OCI-LY1 (cell line): ENCODE measurements around the gene DPF3.

ENCODE experiments used
- H2AFZ ChIP-seq: fragments of 200-600 bp; sonication (generic), shearing (Covaris generic); 2 replicates; pipeline ENCODE4 v1.6.0; 2014; ENCODE audit warnings: antibody characterized with exemption, mild to moderate bottlenecking, low read length
- H3F3A ChIP-seq: fragments of 200-600 bp; sonication (generic), shearing (Covaris generic); 2 replicates; pipeline ENCODE4 v1.6.0; 2014; ENCODE audit warnings: mild to moderate bottlenecking, antibody characterized with exemption, low read length, moderate library complexity; ENCODE audit not compliant: insufficient read depth
- H3K27ac ChIP-seq: fragments of 200-600 bp; sonication (generic); 2 replicates; pipeline ENCODE4 v1.5.1; 2014; ENCODE audit warnings: low read length, mixed run types, mild to moderate bottlenecking, low read depth; ENCODE audit not compliant: poor library complexity, severe bottlenecking
- H3K27me3 ChIP-seq: fragments of 200-600 bp; sonication (generic); 2 replicates; pipeline ENCODE4 v1.6.0; 2014; ENCODE audit warnings: antibody characterized with exemption, mild to moderate bottlenecking, low read length, moderate library complexity; ENCODE audit not compliant: insufficient read depth
- H3K36me3 ChIP-seq: fragments of 200-600 bp; sonication (generic); 2 replicates; pipeline ENCODE4 v1.6.1; 2014; ENCODE audit warnings: mild to moderate bottlenecking, antibody characterized with exemption, low read length, moderate library complexity, mixed read lengths; ENCODE audit not compliant: insufficient read depth
- H3K4me1 ChIP-seq: fragments of 200-600 bp; sonication (generic); 2 replicates; pipeline ENCODE4 v1.5.1; 2014; ENCODE audit warnings: mild to moderate bottlenecking, low read length, moderate library complexity; ENCODE audit not compliant: insufficient read depth, severe bottlenecking
- H3K4me2 ChIP-seq: fragments of 200-600 bp; sonication (generic), shearing (Covaris generic); 2 replicates; pipeline ENCODE4 v1.6.1; 2014; ENCODE audit warnings: low read length
- H3K4me3 ChIP-seq: fragments of 200-600 bp; sonication (generic); 2 replicates; pipeline ENCODE4 v1.5.1; 2014; ENCODE audit warnings: low read length, low read depth, mild to moderate bottlenecking, mixed read lengths; ENCODE audit not compliant: poor library complexity, severe bottlenecking
- H3K79me2 ChIP-seq: fragments of 200-600 bp; shearing (Covaris generic); 2 replicates; pipeline ENCODE4 v1.6.1; 2016; ENCODE audit warnings: mixed run types, low read length, mixed read lengths; ENCODE audit not compliant: insufficient read depth
- H3K9ac ChIP-seq: fragments of 200-600 bp; sonication (generic), shearing (Covaris generic); 2 replicates; pipeline ENCODE4 v1.6.1; 2014; ENCODE audit warnings: mild to moderate bottlenecking, low read length, mixed read lengths
- H3K9me2 ChIP-seq: fragments of 200-600 bp; sonication (generic), shearing (Covaris generic); 2 replicates; pipeline ENCODE4 v1.6.1; 2014; ENCODE audit warnings: low read depth, mild to moderate bottlenecking, low read length, mixed read lengths
- H3K9me3 ChIP-seq: fragments of 200-600 bp; shearing (Covaris generic); 2 replicates; pipeline ENCODE4 v1.6.1; 2014; ENCODE audit warnings: low read length, mixed read lengths
- H4K20me1 ChIP-seq: fragments of 200-600 bp; sonication (generic), shearing (Covaris generic); 2 replicates; pipeline ENCODE4 v1.6.0; 2016; ENCODE audit warnings: mild to moderate bottlenecking, low read length; ENCODE audit not compliant: insufficient read depth
- CTCF ChIP-seq: fragments of 200-600 bp; sonication (generic), shearing (Covaris generic); IDR thresholded peaks from 2 replicates; pipeline ENCODE4 v1.5.1; 2017; ENCODE audit warnings: mild to moderate bottlenecking, antibody characterized with exemption, low read length, moderate library complexity, mixed read lengths
- EZH2 ChIP-seq: fragments of 200-600 bp; sonication (generic), shearing (Covaris generic); IDR thresholded peaks from 2 replicates; pipeline ENCODE4 v1.8.0; 2017; ENCODE audit warnings: borderline replicate concordance, mixed run types, mild to moderate bottlenecking, antibody characterized with exemption, low read length, moderate library complexity, mixed read lengths

Gene DPF3

GRCh38 chr14:72699852-72700257 is 194.0 kb downstream of the DPF3 start:
- no peak overlapping the region for H3K9ac ChIP-seq
- no peaks in the 10 kb centered on the region for H3K4me1 ChIP-seq
- no peaks in the 10 kb centered on the region for H3K9me3 ChIP-seq
- no peak overlapping the region for H3K4me3 ChIP-seq
- H3K79me2 ChIP-seq = no peaks in the 10 kb centered on the region
- no peaks in the 10 kb centered on the region for H3K36me3 ChIP-seq
- no peak overlapping the region for H2AFZ ChIP-seq
- no peaks in the 10 kb centered on the region for H3F3A ChIP-seq
- H3K27ac ChIP-seq = no peak overlapping the region
- no peaks in the 10 kb centered on the region for H3K27me3 ChIP-seq
- H3K9me2 ChIP-seq = no peaks in the 10 kb centered on the region
- H3K4me2 ChIP-seq = no peak overlapping the region
- H4K20me1 ChIP-seq = no peaks in the 10 kb centered on the region
- TF ChIP-seq EZH2 (no peak), CTCF (no peak)

GRCh38 chr14:72699443-72699842 is 194.5 kb downstream of the DPF3 start:
- H3K4me3 ChIP-seq = no peak overlapping the region
- no peak overlapping the region for H3K4me2 ChIP-seq
- TF ChIP-seq EZH2 = no peak
- TF ChIP-seq CTCF = no peak
- no peaks in the 10 kb centered on the region for H3K27me3 ChIP-seq
- no peaks in the 10 kb centered on the region for H3K9me2 ChIP-seq
- no peaks in the 10 kb centered on the region for H4K20me1 ChIP-seq
- no peaks in the 10 kb centered on the region for H3K79me2 ChIP-seq
- H3K4me1 ChIP-seq = no peaks in the 10 kb centered on the region
- H2AFZ ChIP-seq = no peak overlapping the region
- H3F3A ChIP-seq = no peaks in the 10 kb centered on the region
- H3K9me3 ChIP-seq = no peaks in the 10 kb centered on the region
- H3K9ac ChIP-seq = no peak overlapping the region
- H3K36me3 ChIP-seq = no peaks in the 10 kb centered on the region
- H3K27ac ChIP-seq = no peak overlapping the region

- TF ChIP-seq CTCF (no peak), EZH2 (no peak)
- H3K79me2 ChIP-seq = no peaks in the 10 kb centered on the region
- no peak overlapping the region for H2AFZ ChIP-seq
- H3K4me2 ChIP-seq = no peak overlapping the region
- H3K36me3 ChIP-seq = no peaks in the 10 kb centered on the region
- H3K4me1 ChIP-seq = no peaks in the 10 kb centered on the region
- no peaks in the 10 kb centered on the region for H4K20me1 ChIP-seq
- H3K9me2 ChIP-seq = no peaks in the 10 kb centered on the region
- no peak overlapping the region for H3K9ac ChIP-seq
- H3F3A ChIP-seq = no peaks in the 10 kb centered on the region
- H3K27ac ChIP-seq = no peak overlapping the region
- no peaks in the 10 kb centered on the region for H3K9me3 ChIP-seq
- H3K4me3 ChIP-seq = no peak overlapping the region
- no peaks in the 10 kb centered on the region for H3K27me3 ChIP-seq
Observed at GRCh38 chr14:72692696-72693095, 201.2 kb downstream of the DPF3 start.
